ENCODE measurements around the gene FIBP. TPM values are rescaled to one million over a fixed set of nuclear protein-coding genes. Genes with fewer than 3 reads are reported as not detected.
A peak's percentile ranks its signal among the peaks of the same experiment; 100 is the strongest.

FIBP gene
- total and polyA plus RNA-seq, 8 donors, result 18.0 to 56.2 (median 25.5) TPM

GRCh38 chr11:65900899-65901180 is 12.6 kb upstream of the FIBP start:
- TF ChIP-seq CTCF (IDR thresholded peaks at IDR 0.05), result no peak
- WGBS, 2 donors, result 73% methylated on average over 11 of the region's 11 CpGs
- H3K4me3 ChIP-seq, result peak overlapping the region in 2 of 4 donors; percentile 46 to 53
- no peak overlapping the region for H3K27ac ChIP-seq
- H3K27me3 ChIP-seq, result no peaks in the 10 kb centered on the region
- no peak for FAIRE-seq
- ATAC-seq, result no peak
- no peaks in the 10 kb centered on the region for H3K36me3 ChIP-seq
- intact Hi-C loops (cut with DNase I), result no loop called here
- no peak for DNase-seq
- H3K9me3 ChIP-seq, result no peaks in the 10 kb centered on the region
- H3K4me1 ChIP-seq, result peaks cover 0 to 8% (median 7%) of the 10 kb centered on the region in 3 donors

GRCh38 chr11:65900125-65900898 is 12.0 kb upstream of the FIBP start, which contains the start of gene FOSL1:
Gene FOSL1, minus strand, starts transcription at chr11:65900388. Its CDS starts 49 bp downstream, at chr11:65900339.
- Histone ChIP-seq H3K4me1 (peaks cover 0 to 8% (median 7%) of the 10 kb centered on the region in 3 donors), H3K27ac (peak within 1 kb of the TSS in 2 of 4 donors; percentile 13 to 34), H3K9me3 (no peaks in the 10 kb centered on the region), H3K36me3 (no peaks in the 10 kb centered on the region), H3K4me3 (peak within 1 kb of the TSS; percentile 20 to 53 (median 34)), H3K27me3 (no peaks in the 10 kb centered on the region)
- DNase-seq, result peak; percentile 81 to 94 (median 89)
- no peak for TF ChIP-seq CTCF (IDR thresholded peaks at IDR 0.05)
- intact Hi-C loops (cut with DNase I), result no loop called here
- FAIRE-seq, result no peak
- WGBS, 2 donors, result 2% methylated on average over 61 to 80 of the region's 80 CpGs
- peak; percentile 89 to 96 (median 92) for ATAC-seq

GRCh38 chr11:65899356-65900124 is 11.3 kb upstream of the FIBP start:
- Histone ChIP-seq H3K9me3 (no peaks in the 10 kb centered on the region), H3K27ac (peak overlapping the region in 1 of 4 donors; percentile 34), H3K36me3 (no peaks in the 10 kb centered on the region), H3K4me1 (peaks cover 0 to 8% (median 7%) of the 10 kb centered on the region in 3 donors), H3K27me3 (no peaks in the 10 kb centered on the region), H3K4me3 (peak overlapping the region; percentile 20 to 53 (median 34))
- peak; percentile 25 to 58 (median 35) for ATAC-seq
- no peak for TF ChIP-seq CTCF (IDR thresholded peaks at IDR 0.05)
- peak in 3 of 6 donors; percentile 61 to 78 (median 74) for DNase-seq
- no peak for FAIRE-seq
- 4 to 6% methylated on average over 52 to 78 of the region's 78 CpGs for WGBS, 2 donors
- intact Hi-C loops (cut with DNase I), result no loop called here

GRCh38 chr11:65898656-65899355 is 10.5 kb upstream of the FIBP start:
- H3K27me3 ChIP-seq, result no peaks in the 10 kb centered on the region
- H3K36me3 ChIP-seq, result no peaks in the 10 kb centered on the region
- H3K4me1 ChIP-seq, result peaks cover 0 to 8% (median 7%) of the 10 kb centered on the region in 3 donors
- FAIRE-seq (no peak), ATAC-seq (no peak), DNase-seq (no peak)
- H3K9me3 ChIP-seq, result no peaks in the 10 kb centered on the region
- no peak overlapping the region for H3K27ac ChIP-seq
- no peak for TF ChIP-seq CTCF (IDR thresholded peaks at IDR 0.05)
- 31 to 32% methylated on average over 26 to 28 of the region's 28 CpGs for WGBS, 2 donors
- intact Hi-C loops (cut with DNase I), result no loop called here
- peak overlapping the region in 3 of 4 donors; percentile 20 to 53 (median 46) for H3K4me3 ChIP-seq
